H1 (cell line): ENCODE data around the gene RO60. TPM values are rescaled to one million over a fixed set of nuclear protein-coding genes. Genes with fewer than 3 reads are reported as not detected.

Source experiments
- CTCF ChIA-PET: fragments of 300-600 bp; sonication (Branson Sonifier 250); formaldehyde crosslinking; loops from one replicate; lab custom pipeline; 2021; ENCODE audit not compliant: partially characterized antibody; lab: Charles Lee
- POLR2A ChIA-PET: fragments of 300-600 bp; sonication (Branson Sonifier 250); formaldehyde crosslinking; loops from one replicate; lab custom pipeline; 2021; ENCODE audit warnings: inconsistent platforms; ENCODE audit not compliant: partially characterized antibody; lab: Charles Lee
- DNase-seq, 2 experiments: peaks; one replicate each; pipeline versions ENCODE4 v3.0.0 to v3.0.0-alpha.2; 2010 to 2022; ENCODE audit warnings: low spot score in 2 of 2, low read depth in 1 of 2, mixed read lengths in 1 of 2
- FAIRE-seq: peaks from 2 replicates; lab custom pipeline; 2011; peaks lifted over from hg19 to GRCh38; lab: Jason Lieb, UNC
- H2AFZ ChIP-seq: 2 replicates; pipeline ENCODE4 v1.8.1; 2012; ENCODE audit warnings: low read length, inconsistent platforms
- H2AK5ac ChIP-seq: 2 replicates; pipeline ENCODE4 v1.6.1; 2013; ENCODE audit warnings: low read depth, low read length
- H2BK120ac ChIP-seq: replicated peaks from 2 replicates; pipeline ENCODE3; 2013; ENCODE audit warnings: low read depth, low read length, inconsistent platforms
- H2BK12ac ChIP-seq: 2 replicates; pipeline ENCODE4 v1.6.1; 2013; ENCODE audit warnings: low read depth, low read length
- H2BK15ac ChIP-seq: 2 replicates; pipeline ENCODE4 v1.6.1; 2013; ENCODE audit warnings: low read length
- H2BK20ac ChIP-seq: 2 replicates; pipeline ENCODE4 v1.6.1; 2013; ENCODE audit warnings: low read length
- H2BK5ac ChIP-seq: 2 replicates; pipeline ENCODE4 v1.6.1; 2013; ENCODE audit warnings: low read depth, low read length
- H3K14ac ChIP-seq: 2 replicates; pipeline ENCODE4 v1.6.1; 2013; ENCODE audit warnings: inconsistent platforms; ENCODE audit not compliant: insufficient read length
- H3K18ac ChIP-seq: 2 replicates; pipeline ENCODE4 v1.6.1; 2013; ENCODE audit warnings: low read length; ENCODE audit errors: extremely low read depth
- H3K23ac ChIP-seq: 2 replicates; pipeline ENCODE4 v1.6.1; 2013; ENCODE audit warnings: inconsistent platforms; ENCODE audit not compliant: insufficient read length
- H3K23me2 ChIP-seq: 2 replicates; pipeline ENCODE4 v1.6.1; 2013; ENCODE audit warnings: low read depth, low read length
- H3K27ac ChIP-seq: 2 replicates; pipeline ENCODE4 v1.6.1; 2011; ENCODE audit warnings: low read depth, low read length, inconsistent platforms
- H3K27me3 ChIP-seq, 4 experiments: replicated peaks in 1 of 4; 1 replicate in 1 of 4; 2 replicates in 3 of 4; pipeline versions ENCODE4 v1.6.1 to v1.8.1; 2011 to 2013; ENCODE audit warnings: low read length in 3 of 4, mild to moderate bottlenecking in 3 of 4, inconsistent platforms in 2 of 4, mixed read lengths in 2 of 4, moderate library complexity in 1 of 4; ENCODE audit not compliant: control insufficient read depth in 3 of 4, insufficient read depth in 3 of 4; ENCODE audit errors: extremely low read depth in 1 of 4
- H3K36me3 ChIP-seq, 4 experiments: 2 replicates each; pipeline versions ENCODE4 v1.6.1 to v1.8.1; 2011 to 2013; ENCODE audit warnings: mild to moderate bottlenecking in 4 of 4, low read length in 3 of 4, moderate library complexity in 2 of 4, control low read depth in 1 of 4, inconsistent platforms in 1 of 4; ENCODE audit not compliant: insufficient read depth in 4 of 4, control insufficient read depth in 2 of 4
- H3K4ac ChIP-seq: replicated peaks from 2 replicates; pipeline ENCODE3; 2013; ENCODE audit warnings: low read length, low read depth, mixed read lengths, inconsistent platforms; ENCODE audit not compliant: insufficient read length
- H3K4me1 ChIP-seq, 4 experiments: replicated peaks in 1 of 4; 1 replicate in 1 of 4; 2 replicates in 3 of 4; pipeline versions ENCODE4 v1.6.1 to v1.8.1; 2011 to 2013; ENCODE audit warnings: low read length in 3 of 4, inconsistent platforms in 2 of 4, mixed read lengths in 1 of 4; ENCODE audit not compliant: insufficient read depth in 4 of 4, control insufficient read depth in 3 of 4
- H3K4me2 ChIP-seq, 2 experiments: 2 replicates each; pipeline versions ENCODE4 v1.6.1 to v1.8.1; 2011 to 2013; ENCODE audit warnings: low read depth in 2 of 2, low read length in 2 of 2, control low read depth in 1 of 2, inconsistent platforms in 1 of 2, mild to moderate bottlenecking in 1 of 2; ENCODE audit not compliant: insufficient read depth in 1 of 2
- H3K4me3 ChIP-seq, 4 experiments: fragments of 200-600, 300-600 bp in 1 of 4; sonication (generic), shearing (Covaris generic), sonication (Bioruptor Twin) in 1 of 4; 2 replicates each; pipeline versions ENCODE4 v1.5.1 to v1.8.1; 2011 to 2016; ENCODE audit warnings: low read length in 4 of 4, low read depth in 3 of 4, control low read depth in 2 of 4, inconsistent platforms in 2 of 4, mild to moderate bottlenecking in 2 of 4, mixed read lengths in 1 of 4, moderate library complexity in 1 of 4; ENCODE audit not compliant: insufficient read depth in 2 of 4; ENCODE audit errors: extremely low read depth in 1 of 4
- H3K56ac ChIP-seq: replicated peaks from 2 replicates; pipeline ENCODE3; 2013; ENCODE audit warnings: low read depth, mild to moderate bottlenecking, mixed read lengths, low read length, inconsistent platforms; ENCODE audit not compliant: insufficient read length
- H3K79me1 ChIP-seq: 2 replicates; pipeline ENCODE4 v1.6.1; 2013; ENCODE audit warnings: low read depth, low read length, control low read depth
- H3K79me2 ChIP-seq, 2 experiments: 2 replicates each; pipeline versions ENCODE4 v1.6.1 to v1.8.1; 2012 to 2013; ENCODE audit warnings: low read length in 2 of 2, mild to moderate bottlenecking in 2 of 2, inconsistent platforms in 1 of 2; ENCODE audit not compliant: insufficient read depth in 2 of 2, control insufficient read depth in 1 of 2
- H3K9ac ChIP-seq, 4 experiments: replicated peaks in 1 of 4; 1 replicate in 1 of 4; 2 replicates in 3 of 4; pipeline versions ENCODE4 v1.6.1 to v1.8.1; 2011 to 2013; ENCODE audit warnings: low read depth in 3 of 4, low read length in 3 of 4, control low read depth in 2 of 4, mild to moderate bottlenecking in 2 of 4, moderate library complexity in 2 of 4, inconsistent platforms in 1 of 4; ENCODE audit errors: extremely low read depth in 1 of 4
- H3K9me3 ChIP-seq, 2 experiments: 2 replicates each; pipeline versions ENCODE4 v1.6.1 to v1.8.1; 2012 to 2013; ENCODE audit warnings: mild to moderate bottlenecking in 2 of 2, moderate library complexity in 2 of 2, control low read depth in 1 of 2, inconsistent platforms in 1 of 2, low read depth in 1 of 2, low read length in 1 of 2, mixed read lengths in 1 of 2; ENCODE audit not compliant: insufficient read depth in 2 of 2
- H4K20me1 ChIP-seq, 2 experiments: replicated peaks in 1 of 2; 2 replicates each; pipeline versions ENCODE3 to v1.8.1; 2011 to 2013; ENCODE audit warnings: inconsistent platforms in 2 of 2, low read length in 2 of 2, mild to moderate bottlenecking in 1 of 2; ENCODE audit not compliant: insufficient read depth in 2 of 2, control insufficient read depth in 1 of 2
- H4K5ac ChIP-seq: 2 replicates; pipeline ENCODE4 v1.6.1; 2013; ENCODE audit warnings: low read length, low read depth, mixed read lengths, inconsistent platforms; ENCODE audit not compliant: insufficient read length
- H4K8ac ChIP-seq: 2 replicates; pipeline ENCODE4 v1.8.0; 2013; ENCODE audit warnings: mild to moderate bottlenecking, moderate library complexity, low read length, inconsistent platforms; ENCODE audit not compliant: insufficient read depth; ENCODE audit errors: extremely low read depth
- H4K91ac ChIP-seq: replicated peaks from 2 replicates; pipeline ENCODE3; 2013; ENCODE audit warnings: low read length, mixed read lengths, inconsistent platforms; ENCODE audit not compliant: insufficient read length
- E2F6 ChIP-seq: IDR thresholded peaks from 2 replicates; pipeline ENCODE4 v1.6.1; 2012; ENCODE audit warnings: inconsistent platforms
- EGR1 ChIP-seq: IDR thresholded peaks from 2 replicates; pipeline ENCODE4 v1.6.1; 2011; ENCODE audit warnings: low read depth, low read length, borderline replicate concordance
- HDAC6 ChIP-seq: IDR thresholded peaks from one replicate; pipeline ENCODE4 v1.7.1; 2012; ENCODE audit warnings: low read depth, mild to moderate bottlenecking, inconsistent platforms, low read length, moderate library complexity
- KDM1A ChIP-seq: fragments of 200-600, 300-600 bp; sonication (generic); IDR thresholded peaks from 2 replicates; pipeline ENCODE4 v1.7.1; 2016; ENCODE audit warnings: mild to moderate bottlenecking, low read length, borderline replicate concordance
- NANOG ChIP-seq: IDR thresholded peaks from 2 replicates; pipeline ENCODE4 v1.6.1; 2011; ENCODE audit warnings: low read length, low read depth, mild to moderate bottlenecking, inconsistent platforms; ENCODE audit not compliant: insufficient read depth, poor library complexity, severe bottlenecking
- SRF ChIP-seq: IDR thresholded peaks from 2 replicates; pipeline ENCODE4 v1.6.1; 2011; ENCODE audit warnings: mild to moderate bottlenecking, low read depth, low read length, moderate library complexity
- TBP ChIP-seq: IDR thresholded peaks from 2 replicates; pipeline ENCODE4 v1.6.1; 2011; ENCODE audit warnings: low read depth, low read length, improper control_type of control experiment
- YY1 ChIP-seq: IDR thresholded peaks from 2 replicates; pipeline ENCODE4 v1.6.1; 2011; ENCODE audit warnings: low read depth, mild to moderate bottlenecking, low read length
- WGBS, 2 experiments: shearing (Covaris generic) in 1 of 2; methylation state at CpG; one replicate each; pipeline versions ENCODE4 v1.1.6 to v1.1.7; 2013 to 2015; ENCODE audit warnings: low lambda C conversion rate in 2 of 2, mixed read lengths in 2 of 2, inconsistent platforms in 1 of 2, low coverage in 1 of 2, missing lambda C conversion rate in 1 of 2; ENCODE audit not compliant: insufficient replicate concordance in 2 of 2, insufficient coverage in 1 of 2, insufficient read length in 1 of 2; ENCODE audit errors: extremely low coverage in 1 of 2, missing lambda C conversion rate in 1 of 2; 5-methylcytosine and 5-hydroxymethylcytosine counted together
- polyA plus RNA-seq, 7 experiments: library from polyadenylated mRNA; depleted of rRNA in 3 of 7; stranded (reverse) in 5 of 7; unstranded in 2 of 7; fragments of >200 nt in 5 of 7; fragments of 200-250 nt in 2 of 7; gene quantifications; 1 replicate in 5 of 7; 2 replicates in 1 of 7; 4 replicates in 1 of 7; pipeline versions ENCODE4 v1.2.1 to v1.2.3, GENCODE V29; 2011 to 2013; ENCODE audit warnings: missing spikeins in 2 of 7, mixed read lengths in 2 of 7
- total RNA-seq: library from RNA; stranded (reverse); fragmentation: NEBNext Ultra II Directional; extraction: Animal tissue kit (Norgen Biotek cat#: 25700); gene quantifications from 2 replicates; pipeline ENCODE4 v1.2.1, GENCODE V29; 2021
- TF ChIP-seq, protein P1 (sequence below): IDR thresholded peaks from 2 replicates; pipeline ENCODE4 v1.6.1; 2012; ENCODE audit warnings: inconsistent platforms

RO60 gene
- total and polyA plus RNA-seq, 2 of the 8 experiments (the other 6 are each of a cell fraction or from before 2014, with no cell fraction given), result 13.6 to 103 TPM

DNA sequence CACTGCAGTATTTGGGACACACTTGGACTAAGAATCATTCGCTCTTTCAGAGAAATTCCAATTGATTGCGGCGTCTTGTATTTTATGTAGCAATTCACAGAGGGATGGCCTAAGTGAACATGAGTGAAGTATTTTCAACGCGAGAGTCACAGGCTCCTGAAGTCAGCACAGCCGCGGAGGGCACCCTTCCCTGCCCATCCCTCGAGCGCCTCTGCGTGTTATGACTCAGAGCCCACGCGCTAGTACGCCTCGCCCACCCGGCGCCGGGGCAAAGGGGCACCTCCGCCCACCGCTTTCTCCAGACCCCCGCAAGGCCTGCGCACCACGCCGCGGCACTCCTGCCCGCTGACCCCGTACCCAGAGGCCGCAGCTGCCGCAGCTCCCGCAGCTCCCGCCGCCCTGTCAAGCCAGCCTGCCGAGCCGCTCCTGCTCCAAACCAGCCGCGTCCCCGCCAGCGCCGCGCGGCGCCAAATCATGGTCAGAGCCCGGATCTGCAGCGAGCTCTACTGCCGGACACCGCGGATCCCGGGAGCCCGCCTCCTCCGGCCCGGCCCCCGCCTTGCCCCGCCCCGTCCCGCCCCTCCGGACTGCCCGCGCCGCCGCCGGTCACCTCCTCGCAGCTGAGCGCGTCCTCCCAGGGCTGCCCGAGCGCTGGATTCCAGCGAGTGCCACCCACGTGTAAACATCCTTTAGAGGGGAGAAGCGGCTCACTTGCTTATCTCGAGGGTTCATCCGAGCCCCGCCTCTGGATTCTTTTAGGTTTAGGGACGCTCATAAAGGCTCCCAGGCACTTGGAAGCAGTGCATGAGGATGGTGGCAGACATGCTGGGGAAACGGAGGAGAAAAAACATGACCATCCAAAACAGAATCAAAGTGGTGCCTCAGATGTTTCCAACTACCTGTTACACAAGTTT, 45.8 kb downstream of the RO60 start, which contains the start of gene GLRX2:
Gene GLRX2, minus strand, starts transcription at position 508 of the 914 bp plus-strand sequence. Its CDS starts 32 bp downstream, at position 476.
- POLR2A ChIA-PET, result interaction anchor here (0.6 to 5.2 kb wide), 9 partner anchors 8 to 295 kb away, joined by 3 to 21 read pairs (median 5); partner anchors contain the start of genes CDC73, RO60 and UCHL5
- Histone ChIP-seq H4K20me1 (peaks cover 0 to 2% of the 10 kb centered on the region in 2 experiments), H2BK15ac (no peak within 1 kb of the TSS), H3K9ac (peak within 1 kb of the TSS; percentile 41 to 66 (median 58); a peak in 6 of 7 replicates), H4K91ac (no peak within 1 kb of the TSS), H4K5ac (peak within 1 kb of the TSS; percentile 70), H3K4me3 (peak within 1 kb of the TSS; percentile 67 to 82 (median 76)), H2BK12ac (no peak within 1 kb of the TSS), H2AK5ac (no peak within 1 kb of the TSS), H3K27ac (0 out of 2 replicates have a peak within 1 kb of the TSS, but pooled peaks have one; percentile 42), H3K4me1 (peaks cover 0 to 5% (median 2%) of the 10 kb centered on the region in 4 experiments; a peak in 4 of 7 replicates), H3K23ac (no peak within 1 kb of the TSS), H2BK20ac (no peak within 1 kb of the TSS), H2BK120ac (peak within 1 kb of the TSS; percentile 69), H2AFZ (peak within 1 kb of the TSS; percentile 94), H3K9me3 (no peaks in the 10 kb centered on the region), H3K14ac (no peak within 1 kb of the TSS), H3K27me3 (peaks cover 0 to 11% (median 4%) of the 10 kb centered on the region in 4 experiments; a peak in 4 of 7 replicates), H3K4me2 (peak within 1 kb of the TSS; percentile 83 to 91), H3K36me3 (no peaks in the 10 kb centered on the region; a peak in 1 of 8 replicates), H3K18ac (peak within 1 kb of the TSS; percentile 10; the same call in 1 of the 2 replicates), H3K23me2 (peaks cover 9% of the 10 kb centered on the region), H3K79me1 (no peaks in the 10 kb centered on the region), H3K79me2 (no peaks in the 10 kb centered on the region), H4K8ac (peak within 1 kb of the TSS; percentile 89), H3K56ac (no peak within 1 kb of the TSS), H2BK5ac (no peak within 1 kb of the TSS; the same call in 1 of the 2 replicates), H3K4ac (no peak within 1 kb of the TSS)
- 2% methylated on average over 36 of the region's 73 CpGs; no CpG with 5 or more reads in 1 of the 2 experiments for WGBS, 2 experiments
- no peak for FAIRE-seq
- DNase-seq, result peak in 1 of 2 experiments; percentile 86
- CTCF ChIA-PET, result interaction anchor here (0.9 to 2.3 kb wide), 8 partner anchors 8 to 34 kb away, joined by 3 to 10 read pairs (median 6); partner anchors contain the start of gene CDC73
- no peak; the same call in 1 of the 2 replicates for TF ChIP-seq YY1
- TF ChIP-seq KDM1A, result no peak
- TF ChIP-seq E2F6, result 0 out of 2 replicates have a peak, but pooled peaks have one; percentile 10
- TF ChIP-seq NANOG, result no peak
- TF ChIP-seq, protein P1, sequence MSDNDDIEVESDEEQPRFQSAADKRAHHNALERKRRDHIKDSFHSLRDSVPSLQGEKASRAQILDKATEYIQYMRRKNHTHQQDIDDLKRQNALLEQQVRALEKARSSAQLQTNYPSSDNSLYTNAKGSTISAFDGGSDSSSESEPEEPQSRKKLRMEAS, result peak; percentile 72
- TF ChIP-seq SRF, result no peak
- TF ChIP-seq TBP, result peak; percentile 63; the same call in 1 of the 2 replicates
- no peak for TF ChIP-seq HDAC6
- TF ChIP-seq EGR1, result peak; percentile 16; the same call in 1 of the 2 replicates
